GM03348 (cell line): Measurements from ENCODE around the gene ZNF575.
"Not testable (repeated sequence)": the region's sequence is repeated elsewhere in the genome, so short reads cannot be mapped to it uniquely, and the experiment has no call there.

Experiments used
- DNase-seq: peaks from one replicate; pipeline ENCODE4 v3.0.0; 2012; ENCODE audit warnings: low spot score

ZNF575 gene

GRCh38 chr19:43511324-43511723 lies 21.7 kb upstream of the ZNF575 start:
- no peak for DNase-seq

DNA sequence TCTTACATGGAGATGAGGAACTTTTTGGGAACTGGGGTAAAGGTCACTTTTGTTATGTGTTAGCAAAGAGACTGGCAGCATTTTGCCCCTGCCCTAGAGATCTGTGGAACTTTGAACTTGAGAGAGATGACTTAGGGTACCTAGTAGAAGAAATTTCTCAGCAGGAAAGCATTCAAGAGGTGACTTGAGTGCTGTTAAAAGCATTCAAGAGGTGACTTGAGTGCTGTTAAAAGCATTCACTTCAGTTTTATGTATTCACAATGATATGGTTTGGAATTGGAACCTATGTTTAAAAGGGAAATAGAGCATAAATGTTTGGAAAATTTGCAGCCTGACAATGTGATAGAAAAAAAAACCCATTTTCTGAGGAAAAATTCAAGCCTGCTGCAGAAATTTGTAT lies 20.6 kb upstream of the ZNF575 start:
- DNase-seq: not testable (repeated sequence)

GRCh38 chr19:43518051-43518450 lies 14.9 kb upstream of the ZNF575 start:
- DNase-seq: no peak

- DNase-seq: peak; percentile 85
These were observed 13.4 kb upstream of the ZNF575 start for GRCh38 chr19:43519436-43520088.

DNA sequence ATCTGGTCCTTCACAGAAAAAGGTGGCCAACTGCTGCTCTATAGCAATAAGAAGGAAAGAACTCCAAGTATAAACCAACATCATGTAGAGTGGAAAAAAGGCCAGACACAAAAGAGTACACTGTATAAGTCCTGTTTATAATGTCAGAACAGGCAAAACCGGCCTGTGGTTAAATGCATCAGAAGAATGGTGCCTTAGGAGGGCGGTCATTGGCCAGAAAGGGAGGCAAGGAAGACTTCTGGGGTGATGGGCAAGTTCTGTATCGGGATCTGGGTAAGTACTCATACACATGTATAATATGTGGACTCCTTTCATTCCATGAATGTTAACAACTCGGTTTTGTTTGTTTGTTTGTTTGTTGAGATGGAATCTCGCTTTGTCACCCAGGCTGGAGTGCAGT lies 10.1 kb upstream of the ZNF575 start:
- no peak for DNase-seq

DNA sequence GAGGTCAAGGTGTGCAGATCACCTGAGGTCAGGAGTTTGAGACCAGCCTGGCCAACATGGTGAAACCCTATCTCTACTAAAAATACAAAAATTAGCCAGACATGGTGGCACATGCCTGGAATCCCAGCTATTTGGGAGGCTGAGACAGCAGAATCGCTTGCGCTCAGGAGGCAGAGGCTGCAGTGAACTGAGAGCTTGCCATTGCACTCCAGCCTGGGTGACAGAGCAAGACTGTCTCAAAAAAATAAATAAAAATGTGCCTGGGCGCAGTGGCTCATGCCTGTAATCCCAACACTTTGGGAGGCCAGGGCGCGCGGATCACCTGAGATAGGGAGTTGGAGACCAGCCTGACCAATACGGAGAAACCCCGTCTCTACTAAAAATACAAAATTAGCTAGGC lies 9.3 kb upstream of the ZNF575 start:
- DNase-seq: not testable (repeated sequence)

DNA sequence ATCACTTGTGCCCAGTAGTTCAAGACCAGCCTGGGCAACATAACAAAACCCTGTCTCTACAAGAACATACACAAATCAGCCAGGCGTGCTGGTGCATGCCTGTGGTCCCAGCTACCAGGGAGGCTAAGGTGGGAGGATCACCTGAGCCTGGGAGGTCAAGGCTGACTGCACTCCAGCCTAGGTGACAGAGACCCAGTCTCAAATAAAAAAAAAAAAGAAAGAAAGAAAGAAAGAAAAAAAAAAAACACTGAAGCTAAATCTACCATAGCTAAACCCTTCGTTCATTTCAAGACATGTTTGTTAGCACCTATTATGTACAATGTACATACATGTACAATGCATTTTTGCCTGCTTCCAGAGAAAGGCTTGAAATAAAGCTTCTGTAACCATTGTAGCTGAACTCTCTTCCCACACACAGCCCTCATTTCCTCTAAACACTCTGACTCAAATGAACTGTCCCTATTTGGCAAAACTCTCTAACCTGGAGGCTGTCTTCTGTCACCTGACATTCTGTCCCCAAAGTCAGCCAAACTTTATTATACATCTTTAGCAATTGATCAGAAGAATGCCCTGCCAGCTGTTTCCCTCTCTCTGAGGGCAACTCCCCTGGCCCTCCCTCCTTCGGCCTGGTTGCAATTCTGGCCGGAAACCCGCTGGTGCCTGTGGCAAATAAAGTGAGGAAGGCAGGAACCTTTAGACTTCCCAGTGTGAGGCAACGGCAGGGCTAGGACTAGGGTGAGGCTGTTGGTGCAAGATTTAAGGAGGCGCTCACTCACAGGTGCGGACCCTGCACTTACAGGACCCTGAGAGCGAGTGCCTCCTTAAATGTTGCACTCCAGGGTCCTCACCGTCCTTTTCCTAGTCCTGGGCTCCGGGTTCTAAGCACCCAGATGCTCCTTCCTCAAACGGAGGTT lies 7.8 kb upstream of the ZNF575 start:
- DNase-seq: peak; percentile 73

GRCh38 chr19:43525836-43526771 lies 6.9 kb upstream of the ZNF575 start:
- peak; percentile 43 for DNase-seq

- DNase-seq: peak; percentile 92
These were observed 5.8 kb upstream of the ZNF575 start, which contains the start of gene ETHE1 for GRCh38 chr19:43526884-43527859. Gene ETHE1, minus strand, starts transcription at chr19:43527201. Its CDS starts 24 bp downstream, at chr19:43527177.

DNA sequence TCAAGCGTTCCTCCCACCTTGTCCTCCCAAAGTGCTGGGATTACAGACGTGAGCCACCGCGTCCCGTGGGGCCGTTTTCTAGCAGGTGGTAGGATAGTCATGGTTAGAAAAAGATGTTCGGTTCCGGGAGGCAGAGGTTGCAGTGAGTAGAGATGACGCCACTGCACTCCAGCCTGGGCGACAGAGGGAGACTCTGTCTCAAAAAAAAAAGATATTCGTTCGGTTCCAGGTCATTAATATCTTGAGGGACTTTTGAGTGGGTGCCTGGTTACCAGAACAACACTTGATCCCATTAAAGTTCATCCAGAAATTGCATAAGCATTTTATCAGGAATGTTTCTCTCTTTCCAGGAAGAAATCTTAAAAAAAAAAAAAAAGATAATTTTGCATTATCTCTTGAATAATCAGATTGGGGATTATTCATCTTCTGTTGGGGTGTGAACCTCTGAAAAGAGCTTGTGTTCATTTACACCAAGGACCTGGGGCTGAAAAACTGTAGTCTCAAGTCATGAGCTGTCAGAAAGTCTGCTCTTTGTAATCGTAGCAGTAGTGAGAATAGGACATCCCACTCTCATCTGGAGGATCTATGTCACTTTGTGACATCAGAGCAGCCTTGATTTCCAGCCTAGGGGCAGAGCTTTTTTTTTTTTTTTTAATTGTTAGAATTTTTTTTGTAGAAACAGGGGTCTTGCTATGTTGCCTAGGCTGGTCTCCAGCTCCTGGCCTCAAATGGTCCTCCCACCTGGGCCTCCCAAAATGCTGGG lies 4.9 kb upstream of the ZNF575 start:
- no peak for DNase-seq

DNA sequence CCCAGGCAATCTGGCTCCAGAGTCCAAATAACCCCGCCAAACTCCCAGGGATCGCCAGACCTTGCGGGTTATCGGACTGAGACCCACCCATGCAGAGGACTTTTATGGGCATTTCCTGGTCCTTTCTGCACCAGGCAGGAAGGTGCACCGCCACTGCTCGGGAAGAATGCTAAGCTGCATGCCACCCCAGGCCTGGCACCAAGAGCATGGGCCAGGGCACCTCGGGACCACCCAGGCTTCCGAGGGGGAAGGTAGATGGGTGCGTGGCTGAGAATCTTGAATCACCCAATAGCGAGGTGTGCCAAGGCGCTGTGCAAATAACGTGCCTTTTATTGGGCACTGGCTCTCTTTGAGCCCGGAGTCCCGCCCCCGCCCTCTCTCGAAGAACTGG lies 422 bp upstream of the ZNF575 start:
- DNase-seq: no peak

DNA sequence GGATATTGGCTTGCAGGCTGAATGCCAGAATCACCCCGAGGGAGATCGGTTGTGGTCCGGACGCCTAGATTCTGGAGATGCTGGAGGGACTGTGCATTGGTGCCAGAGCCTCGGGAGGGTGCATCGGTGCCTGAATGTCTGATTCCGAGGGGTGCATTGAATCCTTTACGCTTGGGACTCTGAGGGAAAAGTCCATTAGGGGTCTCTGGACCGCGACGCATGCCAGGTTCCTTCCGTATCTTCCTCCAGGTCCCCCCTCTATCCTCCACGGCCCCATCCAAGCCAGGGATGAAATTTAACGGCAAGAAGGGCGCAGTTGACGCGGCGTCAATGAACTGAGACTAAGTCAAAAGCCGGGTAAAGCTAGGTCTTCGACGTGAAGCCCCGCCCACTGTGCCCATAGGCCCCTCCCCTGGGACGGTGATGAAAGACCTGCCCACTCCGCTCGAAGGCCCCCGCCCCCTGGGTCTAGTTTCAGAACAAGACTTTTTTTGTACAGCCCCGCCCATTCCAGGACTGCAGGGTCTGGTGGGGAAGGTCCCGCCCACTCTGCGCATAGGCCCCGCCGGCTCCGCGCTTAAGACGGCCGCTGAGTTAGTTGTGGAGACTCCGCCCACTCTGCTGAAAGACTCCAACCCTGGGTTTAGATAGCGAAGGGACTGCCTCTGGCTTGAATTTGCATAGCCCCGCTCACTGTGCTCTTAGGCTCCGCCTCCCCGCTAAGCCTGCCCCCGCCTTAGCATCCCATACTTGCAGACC lies 737 bp downstream of the ZNF575 start:
- peak; percentile 98 for DNase-seq

- no peak for DNase-seq
These were observed 1.4 kb downstream of the ZNF575 start for GRCh38 chr19:43534305-43534815.

GRCh38 chr19:43534816-43535761 lies 2.1 kb downstream of the ZNF575 start:
- DNase-seq: peak; percentile 65

- no peak for DNase-seq
These were observed 5.9 kb downstream of the ZNF575 start for GRCh38 chr19:43538922-43539321.

DNA sequence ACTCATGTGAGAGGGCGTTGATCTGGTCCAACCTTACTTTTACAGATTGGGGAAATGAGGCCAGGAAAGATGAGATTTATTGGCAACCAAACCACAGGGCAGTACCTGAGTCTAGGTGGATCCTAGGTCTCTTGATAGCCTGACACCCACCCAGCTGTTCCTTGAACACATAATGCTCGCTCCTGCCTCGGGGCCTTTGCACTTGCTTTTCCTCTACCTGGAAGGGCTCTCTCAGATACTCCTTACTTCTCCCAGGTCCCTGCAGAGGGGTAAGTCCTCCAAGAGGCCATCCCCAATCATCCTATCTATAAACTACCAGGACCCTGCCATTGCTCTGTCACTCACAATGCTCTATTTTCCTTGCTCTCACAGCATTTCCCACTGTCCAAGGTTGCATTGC lies 7.4 kb downstream of the ZNF575 start:
- DNase-seq: no peak

- no peak for DNase-seq
These were observed 9.1 kb downstream of the ZNF575 start for GRCh38 chr19:43541920-43542650.
